ENCODE data around the gene RNF25.

RNF25 gene

DNA sequence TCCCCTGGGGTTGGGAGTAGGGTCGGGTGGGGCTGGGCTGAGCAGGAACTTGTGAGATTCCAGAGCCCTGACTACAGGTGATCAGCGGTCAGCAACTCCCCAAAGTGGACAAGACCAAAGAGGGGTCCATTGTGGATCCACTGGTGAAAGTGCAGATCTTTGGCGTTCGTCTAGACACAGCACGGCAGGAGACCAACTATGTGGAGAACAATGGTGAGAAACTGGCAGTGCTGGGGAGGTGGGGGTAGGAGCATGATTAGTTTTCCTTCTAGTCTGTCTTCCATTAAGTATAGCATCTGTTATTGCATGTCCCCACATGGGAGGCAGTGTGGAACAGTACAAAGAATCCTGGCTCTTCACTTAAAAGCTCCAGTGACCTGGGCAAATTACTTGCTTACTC lies 36.1 kb downstream of the RNF25 start:
- Mint-ChIP-seq H3K4me1 (no peaks in the 10 kb centered on the region), H3K27me3 (ENCODE audit: low read depth) (no peaks in the 10 kb centered on the region)
- TF ChIP-seq, protein P1, sequence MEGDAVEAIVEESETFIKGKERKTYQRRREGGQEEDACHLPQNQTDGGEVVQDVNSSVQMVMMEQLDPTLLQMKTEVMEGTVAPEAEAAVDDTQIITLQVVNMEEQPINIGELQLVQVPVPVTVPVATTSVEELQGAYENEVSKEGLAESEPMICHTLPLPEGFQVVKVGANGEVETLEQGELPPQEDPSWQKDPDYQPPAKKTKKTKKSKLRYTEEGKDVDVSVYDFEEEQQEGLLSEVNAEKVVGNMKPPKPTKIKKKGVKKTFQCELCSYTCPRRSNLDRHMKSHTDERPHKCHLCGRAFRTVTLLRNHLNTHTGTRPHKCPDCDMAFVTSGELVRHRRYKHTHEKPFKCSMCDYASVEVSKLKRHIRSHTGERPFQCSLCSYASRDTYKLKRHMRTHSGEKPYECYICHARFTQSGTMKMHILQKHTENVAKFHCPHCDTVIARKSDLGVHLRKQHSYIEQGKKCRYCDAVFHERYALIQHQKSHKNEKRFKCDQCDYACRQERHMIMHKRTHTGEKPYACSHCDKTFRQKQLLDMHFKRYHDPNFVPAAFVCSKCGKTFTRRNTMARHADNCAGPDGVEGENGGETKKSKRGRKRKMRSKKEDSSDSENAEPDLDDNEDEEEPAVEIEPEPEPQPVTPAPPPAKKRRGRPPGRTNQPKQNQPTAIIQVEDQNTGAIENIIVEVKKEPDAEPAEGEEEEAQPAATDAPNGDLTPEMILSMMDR (IDR thresholded peaks at IDR 0.05; ENCODE audit: unreplicated experiment in 3 of 3) = no peak

DNA sequence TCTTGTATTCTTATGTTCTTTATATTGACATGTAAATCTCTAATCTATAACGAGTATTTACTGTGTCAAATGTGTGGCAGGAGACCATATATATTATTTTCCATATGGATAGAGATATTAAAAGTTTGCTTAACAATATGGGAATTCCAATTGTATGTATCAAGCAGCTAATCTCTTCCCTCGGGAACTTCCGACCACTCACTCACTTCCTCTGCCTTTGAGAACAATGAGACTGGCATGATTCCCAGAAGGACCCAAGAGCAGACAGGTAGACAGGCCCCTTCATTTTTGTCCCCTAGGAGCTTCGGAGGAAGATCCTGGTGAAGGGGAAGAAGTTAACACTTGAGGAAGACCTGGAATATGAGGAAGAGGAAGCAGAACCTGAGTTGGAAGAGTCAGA lies 40.0 kb downstream of the RNF25 start:
- H3K4me1 Mint-ChIP-seq = no peaks in the 10 kb centered on the region
- no peaks in the 10 kb centered on the region for H3K27me3 Mint-ChIP-seq (ENCODE audit: low read depth)
- TF ChIP-seq, protein P1 (IDR thresholded peaks at IDR 0.05; ENCODE audit: unreplicated experiment in 3 of 3) = no peak
- H3K36me3 Mint-ChIP-seq (ENCODE audit: low read depth) = peaks cover 28% of the 10 kb centered on the region
- H3K27ac Mint-ChIP-seq = no peak overlapping the region
- no peak overlapping the region for H3K4me3 Mint-ChIP-seq
- no peaks in the 10 kb centered on the region for H3K9me3 Mint-ChIP-seq

More for the DNA sequence above, 36.1 kb downstream of the RNF25 start:
- H3K27ac Mint-ChIP-seq = no peak overlapping the region
- no peak overlapping the region for H3K4me3 Mint-ChIP-seq
- no peaks in the 10 kb centered on the region for H3K9me3 Mint-ChIP-seq
- H3K36me3 Mint-ChIP-seq (ENCODE audit: low read depth) = peaks cover 62% of the 10 kb centered on the region

DNA sequence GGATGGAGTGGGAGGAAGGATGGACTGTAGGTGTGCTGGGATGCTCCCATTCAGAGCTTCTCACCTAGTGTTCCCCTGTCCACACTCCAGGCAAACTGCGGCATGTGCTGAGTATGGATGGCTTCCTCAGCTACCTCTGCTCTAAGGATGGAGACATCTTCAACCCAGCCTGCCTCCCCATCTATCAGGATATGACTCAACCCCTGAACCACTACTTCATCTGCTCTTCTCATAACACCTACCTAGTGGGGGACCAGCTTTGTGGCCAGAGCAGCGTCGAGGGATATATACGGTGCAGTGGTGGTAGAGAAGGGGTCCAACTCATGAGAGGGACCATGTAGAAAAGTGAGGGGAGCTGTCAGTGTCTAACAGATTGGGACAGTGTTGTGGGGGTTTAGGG lies 43.9 kb downstream of the RNF25 start:
- TF ChIP-seq, protein P1 (IDR thresholded peaks at IDR 0.05; ENCODE audit: unreplicated experiment in 3 of 3) = no peak
- H3K27ac Mint-ChIP-seq = no peak overlapping the region

DNA sequence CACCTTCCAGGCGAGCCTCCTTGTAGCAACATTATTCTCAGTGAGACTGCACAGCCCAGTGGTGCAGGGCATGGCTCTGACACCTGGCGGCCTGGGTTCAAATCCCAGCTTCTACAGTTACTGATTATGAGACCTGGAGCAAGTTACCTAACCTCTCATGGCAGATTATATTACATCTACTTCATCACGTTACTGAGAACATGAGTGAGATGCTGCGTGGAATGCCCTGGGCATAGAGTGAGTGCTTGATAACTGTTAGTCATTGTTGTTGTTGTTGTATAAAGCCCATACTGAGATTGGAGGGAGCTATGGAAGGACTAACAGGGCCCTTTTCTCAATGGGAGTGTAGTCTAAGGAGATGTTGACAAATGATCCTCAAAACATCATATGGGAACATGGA lies 45.4 kb downstream of the RNF25 start:
- no peak overlapping the region for H3K4me3 Mint-ChIP-seq
- H3K9me3 Mint-ChIP-seq = no peaks in the 10 kb centered on the region
- H3K27ac Mint-ChIP-seq = no peak overlapping the region
- H3K27me3 Mint-ChIP-seq (ENCODE audit: low read depth) = no peaks in the 10 kb centered on the region
- H3K4me1 Mint-ChIP-seq = peaks cover 14% of the 10 kb centered on the region
- no peaks in the 10 kb centered on the region for H3K36me3 Mint-ChIP-seq (ENCODE audit: low read depth)
- TF ChIP-seq, protein P1 (IDR thresholded peaks at IDR 0.05; ENCODE audit: unreplicated experiment in 3 of 3) = no peak

More for the DNA sequence above, 43.9 kb downstream of the RNF25 start:
- peaks cover 4% of the 10 kb centered on the region for H3K36me3 Mint-ChIP-seq (ENCODE audit: low read depth)
- H3K4me1 Mint-ChIP-seq = peaks cover 5% of the 10 kb centered on the region
- no peaks in the 10 kb centered on the region for H3K27me3 Mint-ChIP-seq (ENCODE audit: low read depth)
- H3K9me3 Mint-ChIP-seq = no peaks in the 10 kb centered on the region
- no peak overlapping the region for H3K4me3 Mint-ChIP-seq

DNA sequence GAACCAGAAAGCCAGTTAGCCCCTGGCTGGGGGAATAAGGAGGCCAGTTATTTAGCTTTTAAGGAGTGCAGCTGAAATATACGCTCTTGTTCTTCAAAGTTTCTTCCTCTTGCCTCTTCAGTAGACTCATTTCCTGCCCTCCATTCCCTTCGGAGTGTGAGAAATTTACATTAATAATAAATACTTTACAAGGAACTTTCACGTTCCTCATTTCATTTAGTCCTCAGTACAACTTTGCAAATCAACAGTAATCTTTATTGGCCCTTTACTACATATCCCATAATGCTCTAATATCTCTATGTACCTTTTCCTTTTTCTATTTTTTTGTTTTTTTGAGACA lies 48.5 kb downstream of the RNF25 start:
- Mint-ChIP-seq H3K4me3 (no peak overlapping the region), H3K9me3 (no peaks in the 10 kb centered on the region), H3K27ac (peak overlapping the region in 2 of 3 experiments; percentile 60 to 75), H3K27me3 (ENCODE audit: low read depth) (peaks cover 3% of the 10 kb centered on the region), H3K36me3 (ENCODE audit: low read depth) (no peaks in the 10 kb centered on the region), H3K4me1 (peaks cover 14% of the 10 kb centered on the region)
- TF ChIP-seq, protein P1 (IDR thresholded peaks at IDR 0.05; ENCODE audit: unreplicated experiment in 3 of 3) = no peak

DNA sequence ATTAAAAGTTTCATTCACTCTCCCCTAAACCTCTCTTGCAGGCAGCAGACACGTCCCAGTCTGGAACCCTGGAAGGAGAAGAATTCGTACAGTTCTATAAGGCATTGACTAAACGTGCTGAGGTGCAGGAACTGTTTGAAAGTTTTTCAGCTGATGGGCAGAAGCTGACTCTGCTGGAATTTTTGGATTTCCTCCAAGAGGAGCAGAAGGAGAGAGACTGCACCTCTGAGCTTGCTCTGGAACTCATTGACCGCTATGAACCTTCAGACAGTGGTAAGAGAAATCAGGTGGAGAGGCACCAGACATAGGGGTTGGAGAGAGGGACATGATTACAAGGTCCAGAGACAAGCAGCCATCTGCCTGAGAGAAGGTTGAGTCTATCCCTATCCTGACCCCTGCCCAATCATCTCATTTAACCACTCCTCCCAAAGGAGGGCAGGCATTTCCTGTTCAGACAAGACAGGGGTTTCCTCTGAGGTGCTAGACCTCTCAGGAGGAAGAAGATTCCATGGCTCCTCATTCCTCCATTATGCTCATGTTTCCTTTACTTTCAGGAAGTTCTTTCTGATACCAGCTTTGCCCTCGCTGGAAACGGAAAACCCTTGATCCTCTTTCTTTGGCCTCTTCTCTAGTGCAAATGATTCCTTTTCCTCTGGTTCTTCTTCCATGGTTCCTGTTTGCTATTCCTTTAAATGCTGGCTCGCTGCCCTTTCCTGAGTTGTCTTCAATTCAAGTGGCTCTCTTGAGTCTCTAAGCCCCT lies 49.0 kb downstream of the RNF25 start:
- Mint-ChIP-seq H3K36me3 (ENCODE audit: low read depth) (no peaks in the 10 kb centered on the region), H3K9me3 (no peaks in the 10 kb centered on the region), H3K4me3 (no peak overlapping the region), H3K27ac (peak overlapping the region in 2 of 3 experiments; percentile 60 to 75), H3K4me1 (peaks cover 14% of the 10 kb centered on the region), H3K27me3 (ENCODE audit: low read depth) (peaks cover 3% of the 10 kb centered on the region)
- TF ChIP-seq, protein P1 (IDR thresholded peaks at IDR 0.05; ENCODE audit: unreplicated experiment in 3 of 3) = no peak
